HepG2 (cell line): Measurements from ENCODE around the gene ACOXL. TPM values are rescaled to one million over a fixed set of nuclear protein-coding genes. Genes with fewer than 3 reads are reported as not detected.

Source experiments
- ATAC-seq: fragments of 200-7000 bp; cut with Tn5 transposase; 3 replicates; pipeline ENCODE4 v1.9.1; 2020; ENCODE audit warnings: mild to moderate bottlenecking, moderate library complexity
- BruUV-seq: library from RNA; stranded (reverse); fragments of 400-500 nt; replicated peaks from 2 replicates; lab custom pipeline; 2021; lab: Mats Ljungman, UMichigan
- CTCF ChIA-PET: fragments of 300-600 bp; formaldehyde crosslinking; extraction: SDS; loops from one replicate; lab custom pipeline; 2021; ENCODE audit warnings: low total read pairs, inconsistent platforms, low intra/inter-chr PET ratio; lab: Yijun Ruan, JAX
- POLR2A ChIA-PET: fragments of 350-600 bp; sonication (Branson Sonifier 250); formaldehyde crosslinking; loops from one replicate; lab custom pipeline; 2020; ENCODE audit warnings: antibody characterized with exemption, inconsistent platforms; lab: Yijun Ruan, JAX
- DNase-seq: peaks from one replicate; pipeline ENCODE4 v3.0.0-alpha.2; 2015; ENCODE audit warnings: low spot score
- FAIRE-seq: peaks from 3 replicates; lab custom pipeline; 2011; peaks lifted over from hg19 to GRCh38; lab: Jason Lieb, UNC
- H2AFZ ChIP-seq: one replicate; pipeline ENCODE4 v1.6.1; 2011; ENCODE audit warnings: low read length, inconsistent platforms
- H3K27ac ChIP-seq: fragments of 300-600 bp; 3 replicates; pipeline ENCODE4 v1.8.0; 2011; ENCODE audit warnings: mixed run types, mild to moderate bottlenecking, mixed read lengths, low read length, inconsistent platforms; ENCODE audit not compliant: insufficient read depth; ENCODE audit errors: extremely low read length
- H3K27me3 ChIP-seq, 2 experiments: fragments of 200-600 bp in 1 of 2; 2 replicates in 1 of 2; 3 replicates in 1 of 2; pipeline versions ENCODE4 v1.6.0 to v1.8.0; 2011; ENCODE audit warnings: low read length in 2 of 2, mild to moderate bottlenecking in 2 of 2, moderate library complexity in 2 of 2, inconsistent platforms in 1 of 2; ENCODE audit not compliant: insufficient read depth in 2 of 2, control insufficient read depth in 1 of 2
- H3K36me3 ChIP-seq, 2 experiments: fragments of 200-600 bp in 1 of 2; replicated peaks in 1 of 2; 2 replicates in 1 of 2; 3 replicates in 1 of 2; pipeline versions ENCODE4 v1.5.1 to v1.8.0; 2011; ENCODE audit warnings: low read length in 2 of 2, inconsistent platforms in 1 of 2; ENCODE audit not compliant: insufficient read depth in 2 of 2, control insufficient read depth in 1 of 2
- H3K4me1 ChIP-seq: 2 replicates; pipeline ENCODE4 v1.5.1; 2012; ENCODE audit warnings: low read length, inconsistent platforms; ENCODE audit not compliant: insufficient read depth
- H3K4me2 ChIP-seq: 2 replicates; pipeline ENCODE4 v1.6.0; 2011; ENCODE audit warnings: low read depth, low read length, inconsistent platforms
- H3K4me3 ChIP-seq, 3 experiments: fragments of 200-600 bp in 1 of 3; sonication (generic), shearing (Covaris generic) in 1 of 3; replicated peaks in 1 of 3; 2 replicates each; pipeline ENCODE4 v1.5.1; 2011 to 2016; ENCODE audit warnings: low read length in 3 of 3, inconsistent platforms in 2 of 3, low read depth in 2 of 3, mild to moderate bottlenecking in 2 of 3, control low read depth in 1 of 3, mixed read lengths in 1 of 3; ENCODE audit not compliant: insufficient read depth in 1 of 3
- H3K79me2 ChIP-seq: one replicate; pipeline ENCODE4 v1.6.1; 2011; ENCODE audit warnings: low read length, inconsistent platforms; ENCODE audit not compliant: insufficient read depth
- H3K9ac ChIP-seq: 2 replicates; pipeline ENCODE4 v1.6.0; 2011; ENCODE audit warnings: mild to moderate bottlenecking, low read depth, low read length, inconsistent platforms; ENCODE audit not compliant: insufficient read depth
- H3K9me3 ChIP-seq: 2 replicates; pipeline ENCODE4 v1.5.1; 2012; ENCODE audit warnings: mild to moderate bottlenecking, low read length
- H4K20me1 ChIP-seq: 2 replicates; pipeline ENCODE4 v1.6.0; 2011; ENCODE audit warnings: inconsistent platforms, mild to moderate bottlenecking, low read length, moderate library complexity; ENCODE audit not compliant: insufficient read depth
- BRCA1 ChIP-seq: sonication (generic); formaldehyde crosslinking; IDR thresholded peaks from 2 replicates; pipeline ENCODE4 v1.4.0; 2020; ENCODE audit warnings: missing genetic modification reagents
- CSRNP1 ChIP-seq: sonication (generic); formaldehyde crosslinking; IDR thresholded peaks from 2 replicates; pipeline ENCODE4 v1.8.1; 2023; ENCODE audit warnings: mild to moderate bottlenecking, missing genetic modification reagents
- DR1 ChIP-seq: sonication (generic); formaldehyde crosslinking; IDR thresholded peaks from 2 replicates; pipeline ENCODE4 v1.8.0; 2021; ENCODE audit warnings: mild to moderate bottlenecking, missing genetic modification reagents, inconsistent platforms
- HNRNPLL ChIP-seq: fragments of 200-400 bp; formaldehyde crosslinking; IDR thresholded peaks from 2 replicates; pipeline ENCODE4 v1.6.1; 2017; ENCODE audit warnings: mild to moderate bottlenecking, low read depth, low read length; ENCODE audit not compliant: poor library complexity, severe bottlenecking
- HOXA3 ChIP-seq: sonication (generic); formaldehyde crosslinking; IDR thresholded peaks from 2 replicates; pipeline ENCODE4 v1.5.0; 2020; ENCODE audit warnings: missing genetic modification reagents
- SETDB1 ChIP-seq: sonication (generic); formaldehyde crosslinking; IDR thresholded peaks from 2 replicates; pipeline ENCODE4 v1.5.1; 2020; ENCODE audit warnings: missing genetic modification reagents, mild to moderate bottlenecking, borderline replicate concordance
- SMAD9 ChIP-seq: sonication (generic); formaldehyde crosslinking; IDR thresholded peaks from 2 replicates; pipeline ENCODE4 v1.5.1; 2020; ENCODE audit warnings: mild to moderate bottlenecking, missing genetic modification reagents
- SP1 ChIP-seq, 2 experiments: fragments of 450-650 bp in 1 of 2; sonication (generic) in 1 of 2; formaldehyde crosslinking in 1 of 2; IDR thresholded peaks; 2 replicates each; pipeline versions ENCODE4 v1.4.0 to v1.6.1; 2016 to 2020; ENCODE audit warnings: missing genetic modification reagents in 1 of 2
- ZNF136 ChIP-seq: sonication (generic); formaldehyde crosslinking; IDR thresholded peaks from 2 replicates; pipeline ENCODE4 v1.8.1; 2022; ENCODE audit warnings: low read depth, mild to moderate bottlenecking, moderate library complexity, missing genetic modification reagents
- ZNF34 ChIP-seq: sonication (generic); formaldehyde crosslinking; IDR thresholded peaks from 2 replicates; pipeline ENCODE4 v1.4.0; 2020; ENCODE audit warnings: mild to moderate bottlenecking, missing genetic modification reagents, borderline replicate concordance
- ZNF563 ChIP-seq: sonication (generic); formaldehyde crosslinking; IDR thresholded peaks from 2 replicates; pipeline ENCODE4 v1.8.0; 2022; ENCODE audit warnings: mild to moderate bottlenecking, moderate library complexity, missing genetic modification reagents
- ZNF720 ChIP-seq: sonication (generic); formaldehyde crosslinking; IDR thresholded peaks from 2 replicates; pipeline ENCODE4 v1.4.0; 2020; ENCODE audit warnings: missing genetic modification reagents
- ZNF83 ChIP-seq: sonication (generic); formaldehyde crosslinking; IDR thresholded peaks from 2 replicates; pipeline ENCODE4 v1.4.0; 2020; ENCODE audit warnings: missing genetic modification reagents, mild to moderate bottlenecking, borderline replicate concordance
- WGBS: methylation state at CpG from one replicate; pipeline ENCODE4 v1.1.6; 2017; ENCODE audit warnings: low lambda C conversion rate; 5-methylcytosine and 5-hydroxymethylcytosine counted together
- in situ Hi-C: cut with HindIII; loops from 2 replicates; pipeline ENCODE4 v1.10.0; 2017; ENCODE audit warnings: low pct_unique_long_range_greater_than_20kb; ENCODE audit not compliant: extremely low pct_ligation_motif_present
- intact Hi-C: fragments of 100-400 bp; cut with micrococcal nuclease; formaldehyde crosslinking; loops from one replicate; pipeline ENCODE4 v1.10.0; 2022; ENCODE audit not compliant: unreplicated experiment
- polyA plus RNA-seq, 8 experiments: library from polyadenylated mRNA; depleted of rRNA in 3 of 8; stranded (reverse) in 7 of 8; unstranded in 1 of 8; fragments of >200 nt; fragmentation: Illumina TruSeq in 4 of 8; extraction: Trizol in 4 of 8; gene quantifications; 2 replicates each; pipeline versions ENCODE4 v1.2.1 to v1.2.3, GENCODE V29; 2011 to 2016; ENCODE audit warnings: low read depth in 4 of 8, missing spikeins in 1 of 8, mixed read lengths in 1 of 8; ENCODE audit not compliant: insufficient read depth in 1 of 8
- total RNA-seq, 5 experiments: library from RNA; depleted of rRNA; stranded (reverse); fragments of >200 nt; fragmentation: Illumina TruSeq; extraction: Trizol; gene quantifications; 2 replicates each; pipeline ENCODE4 v1.2.3, GENCODE V29; 2016; ENCODE audit warnings: low read depth in 1 of 5

Gene ACOXL
- total and polyA plus RNA-seq, 2 of the 13 experiments (the other 11 are each of a cell fraction or from before 2014, with no cell fraction given), result not detected

GRCh38 chr2:110971811-110972210 lies 239.4 kb downstream of the ACOXL start:
- DNase-seq (no peak), FAIRE-seq (no peak), ATAC-seq (no peak)
- H3K9me3 ChIP-seq, result no peaks in the 10 kb centered on the region
- H4K20me1 ChIP-seq, result no peaks in the 10 kb centered on the region
- H3K4me2 ChIP-seq, result no peak overlapping the region
- in situ Hi-C loops (no loop called here), intact Hi-C loops (no loop called here)
- CTCF ChIA-PET, result no interaction called here
- H2AFZ ChIP-seq, result no peak overlapping the region
- no peaks in the 10 kb centered on the region for H3K79me2 ChIP-seq
- WGBS, result 6% methylated on average over 2 of the region's 2 CpGs
- POLR2A ChIA-PET, result no interaction called here
- H3K36me3 ChIP-seq, result no peaks in the 10 kb centered on the region
- H3K4me1 ChIP-seq, result no peaks in the 10 kb centered on the region
- TF ChIP-seq SP1 (IDR thresholded peaks at IDR 0.05), result no peak
- no peak for TF ChIP-seq SP1 (CRISPR knock-in tag; IDR thresholded peaks at IDR 0.05)
- TF ChIP-seq ZNF34 (CRISPR knock-in tag), result no peak
- no peak for TF ChIP-seq ZNF136 (CRISPR knock-in tag)
- TF ChIP-seq HOXA3 (CRISPR knock-in tag), result no peak
- TF ChIP-seq ZNF720 (CRISPR knock-in tag), result no peak
- no peak for TF ChIP-seq BRCA1
- TF ChIP-seq SMAD9 (CRISPR knock-in tag), result no peak
- TF ChIP-seq SETDB1, result no peak
- no peak for TF ChIP-seq HNRNPLL
- TF ChIP-seq CSRNP1 (CRISPR knock-in tag), result no peak
- no peak for TF ChIP-seq DR1
- no peak for TF ChIP-seq ZNF83
- no peak for TF ChIP-seq ZNF563 (CRISPR knock-in tag)
- TF ChIP-seq, all 625 proteins: peak for 0
- H3K27ac ChIP-seq, result no peak overlapping the region
- no peak overlapping the region for H3K9ac ChIP-seq
- H3K27me3 ChIP-seq, result peaks cover 0 to 6% of the 10 kb centered on the region in 2 experiments; a peak in 2 of 5 replicates
- no peak overlapping the region for H3K4me3 ChIP-seq
- BruUV-seq, result no TSS peak
